Measurements from ENCODE around the gene DAGLA.

Gene DAGLA

GRCh38 chr11:61782841-61783240, 102.7 kb downstream of the DAGLA start:
- no peak for DNase-seq

DNA sequence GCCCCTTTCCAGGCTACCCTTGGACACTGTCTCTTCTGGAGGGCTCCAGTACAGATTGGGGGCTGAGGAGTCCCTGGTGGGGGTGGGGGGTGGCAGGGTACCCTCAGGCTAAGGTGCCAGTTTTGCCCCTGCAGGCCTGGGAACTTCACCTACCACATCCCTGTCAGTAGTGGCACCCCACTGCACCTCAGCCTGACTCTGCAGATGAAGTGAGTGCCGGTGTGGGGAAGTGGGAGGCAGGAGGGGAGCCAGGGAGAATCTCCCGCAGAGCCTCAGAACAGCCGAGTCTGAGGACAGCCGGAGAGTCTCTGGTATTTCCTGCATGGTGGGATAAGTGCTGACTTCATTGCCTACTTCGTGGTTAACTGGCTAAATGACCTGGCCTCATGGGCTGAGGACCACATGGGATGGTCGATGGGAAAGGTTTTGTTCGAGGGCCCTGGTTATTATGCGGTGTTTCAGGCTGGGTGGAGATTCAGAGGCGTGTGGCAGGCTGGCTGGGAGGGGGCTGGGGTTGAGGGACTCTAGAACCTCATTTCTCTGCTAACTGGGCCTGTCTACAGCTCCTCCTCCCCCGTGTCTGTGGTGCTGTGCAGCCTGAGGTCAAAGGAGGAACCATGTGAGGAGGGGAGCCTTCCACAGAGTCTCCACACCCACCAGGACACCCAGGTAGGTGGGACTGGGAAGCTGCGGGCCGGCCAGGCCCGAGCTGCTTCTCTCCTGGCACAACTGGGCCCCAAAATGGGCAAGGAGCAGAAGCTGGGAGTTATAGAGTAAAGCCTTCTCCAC, 103.7 kb downstream of the DAGLA start:
- DNase-seq = no peak

DNA sequence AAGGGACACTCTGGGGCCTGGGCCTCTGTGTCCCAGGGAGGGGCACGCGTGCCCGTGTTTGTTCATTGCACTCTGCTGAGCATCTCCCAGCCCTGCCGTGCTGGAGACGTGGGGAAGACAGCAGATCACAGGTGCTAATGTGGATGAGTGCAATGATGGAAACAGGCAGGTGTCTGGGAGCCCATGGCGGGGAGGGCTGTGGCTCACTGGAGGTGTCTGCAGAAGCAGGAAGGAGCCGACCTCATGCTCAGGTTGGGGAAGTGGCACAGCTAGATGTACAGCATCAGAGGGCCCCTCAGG, 104.3 kb downstream of the DAGLA start:
- DNase-seq = no peak

- no peak for DNase-seq
Observed at GRCh38 chr11:61785837-61786402, 105.7 kb downstream of the DAGLA start.

DNA sequence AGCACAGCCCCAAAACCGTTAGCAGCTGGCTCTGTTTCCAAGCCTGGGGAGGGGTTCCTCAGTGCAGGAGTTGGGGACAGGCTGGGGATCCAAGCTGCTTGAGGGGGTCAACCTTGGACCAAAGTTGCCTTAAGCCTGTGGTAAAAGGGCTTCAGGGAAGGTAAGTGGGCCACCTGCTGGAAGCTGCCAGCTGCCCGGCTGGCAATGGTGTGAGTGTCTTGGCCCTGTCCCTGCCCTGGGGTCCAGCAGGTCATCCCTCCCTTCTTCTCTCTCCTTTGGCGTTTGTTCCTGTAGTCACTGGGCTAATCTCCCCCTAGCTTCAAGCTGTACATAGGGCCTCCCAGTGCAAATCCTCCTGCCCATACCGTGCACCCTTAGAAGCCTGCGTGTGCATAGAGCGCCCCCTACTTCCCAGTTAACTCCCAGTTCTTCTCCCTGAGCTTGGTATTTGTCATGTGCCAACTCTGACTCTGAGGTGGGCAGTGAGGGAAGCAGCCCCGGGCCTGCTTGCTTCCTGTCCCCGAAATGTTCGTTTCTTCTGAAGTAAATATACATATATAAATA, 107.8 kb downstream of the DAGLA start:
- no peak for DNase-seq

GRCh38 chr11:61791737-61792309, 111.6 kb downstream of the DAGLA start:
- no peak for DNase-seq

GRCh38 chr11:61792310-61793082, 112.3 kb downstream of the DAGLA start, which contains the start of the genes FEN1 and TMEM258:
TSS of gene FEN1 (plus strand) at chr11:61792911. CDS start at chr11:61795362, 2,451 bp downstream.
TSS of gene TMEM258 (minus strand) at chr11:61792599. CDS start at chr11:61792558, 41 bp downstream.
- DNase-seq = peak; percentile 87

- no peak for DNase-seq
Observed at GRCh38 chr11:61793083-61793828, 113.1 kb downstream of the DAGLA start.

DNA sequence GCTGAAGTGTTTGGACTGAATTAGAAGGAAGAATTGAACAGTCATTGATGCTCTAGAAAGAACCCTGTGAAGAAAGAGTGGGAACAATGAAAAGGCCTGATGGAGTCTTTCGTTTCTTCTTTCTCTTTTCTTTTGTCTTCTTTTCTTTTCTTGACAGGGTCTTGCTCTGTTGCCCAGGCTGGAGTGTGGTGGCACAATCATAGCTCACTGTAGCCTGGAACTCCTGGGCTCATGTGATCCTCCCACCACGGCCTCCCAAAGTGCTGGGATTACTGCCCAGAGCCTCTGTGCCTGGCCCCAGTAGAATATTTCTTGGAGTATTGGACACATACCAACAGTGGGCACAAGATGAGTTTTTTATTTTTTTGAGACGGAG, 113.6 kb downstream of the DAGLA start:
- no peak for DNase-seq

DNA sequence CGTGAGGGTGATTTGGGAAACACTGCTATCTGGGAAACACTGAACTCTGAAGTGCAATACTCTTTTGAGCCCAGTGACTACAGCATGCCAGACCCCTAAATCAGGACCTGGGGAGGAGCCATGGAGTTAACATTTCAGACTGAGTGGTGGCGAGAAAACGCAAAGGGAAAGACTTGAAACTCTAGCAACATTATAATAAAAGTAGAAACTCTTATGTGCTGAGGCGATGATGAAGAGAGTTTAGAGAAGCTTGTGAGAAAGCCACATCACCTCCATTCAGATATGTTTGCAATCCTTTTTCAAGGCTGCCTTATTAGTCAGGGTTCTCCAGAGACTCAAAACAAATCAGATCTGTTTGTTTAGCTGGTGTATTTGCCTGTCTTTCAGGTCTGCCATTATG, 114.4 kb downstream of the DAGLA start:
- no peak for DNase-seq

GRCh38 chr11:61795459-61795858, 115.3 kb downstream of the DAGLA start:
- no peak for DNase-seq

DNA sequence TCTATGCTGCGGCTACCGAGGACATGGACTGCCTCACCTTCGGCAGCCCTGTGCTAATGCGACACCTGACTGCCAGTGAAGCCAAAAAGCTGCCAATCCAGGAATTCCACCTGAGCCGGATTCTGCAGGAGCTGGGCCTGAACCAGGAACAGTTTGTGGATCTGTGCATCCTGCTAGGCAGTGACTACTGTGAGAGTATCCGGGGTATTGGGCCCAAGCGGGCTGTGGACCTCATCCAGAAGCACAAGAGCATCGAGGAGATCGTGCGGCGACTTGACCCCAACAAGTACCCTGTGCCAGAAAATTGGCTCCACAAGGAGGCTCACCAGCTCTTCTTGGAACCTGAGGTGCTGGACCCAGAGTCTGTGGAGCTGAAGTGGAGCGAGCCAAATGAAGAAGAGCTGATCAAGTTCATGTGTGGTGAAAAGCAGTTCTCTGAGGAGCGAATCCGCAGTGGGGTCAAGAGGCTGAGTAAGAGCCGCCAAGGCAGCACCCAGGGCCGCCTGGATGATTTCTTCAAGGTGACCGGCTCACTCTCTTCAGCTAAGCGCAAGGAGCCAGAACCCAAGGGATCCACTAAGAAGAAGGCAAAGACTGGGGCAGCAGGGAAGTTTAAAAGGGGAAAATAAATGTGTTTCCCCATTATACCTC, 115.8 kb downstream of the DAGLA start:
- DNase-seq = no peak

All from NK-92 treated with Interleukin-12 subunit alpha and Interleukin-12 subunit beta, amount 100 ng/mL, for 24 hours (cell line).